Sigmoid colon (tissue), 4 donors: ENCODE data around the gene SMPD4.

Experiments used
- EP300 ChIP-seq, 4 donors: sonication (generic); formaldehyde crosslinking; IDR thresholded peaks; one replicate each; pipeline ENCODE4 v1.6.1; 2017; ENCODE audit warnings: antibody characterized with exemption in 4 of 4
- POLR2A ChIP-seq, 2 donors: fragments of 450-650 bp; IDR thresholded peaks; one replicate each; pipeline ENCODE4 v1.6.1; 2016; ENCODE audit warnings: antibody characterized with exemption in 2 of 2, mild to moderate bottlenecking in 2 of 2, moderate library complexity in 2 of 2
- POLR2AphosphoS5 ChIP-seq, 4 donors: sonication (generic); formaldehyde crosslinking; IDR thresholded peaks; one replicate each; pipeline ENCODE4 v1.6.1; 2017; ENCODE audit warnings: antibody characterized with exemption in 4 of 4
- TF ChIP-seq, protein P1 (sequence below), 4 experiments: fragments of 450-650 bp in 3 of 4; fragments of 200-600 bp in 1 of 4; IDR thresholded peaks; one replicate each; pipeline ENCODE4 v1.5.1; 2016 to 2019; ENCODE audit warnings: antibody characterized with exemption in 4 of 4, mild to moderate bottlenecking in 3 of 4, moderate library complexity in 2 of 4

DNA sequence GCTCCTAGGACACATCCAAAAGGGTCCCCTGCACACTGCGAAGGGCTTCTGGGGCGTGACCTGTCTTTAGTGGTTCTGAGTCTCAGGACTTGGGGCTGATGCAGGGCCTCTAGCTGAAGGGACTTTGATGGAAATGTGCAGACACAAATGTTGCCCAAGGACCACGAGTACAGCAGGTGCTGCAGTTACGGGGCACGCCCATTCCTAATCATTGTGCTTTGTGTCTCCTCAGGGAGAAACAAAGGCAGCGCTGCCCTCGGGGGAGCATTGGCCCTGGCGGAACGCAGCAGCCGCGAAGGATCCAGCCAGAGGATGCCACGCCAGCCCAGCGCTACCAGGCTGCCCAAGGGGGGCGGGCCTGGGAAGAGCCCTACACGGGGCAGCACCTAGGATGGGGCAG lies 8.8 kb upstream of the SMPD4 start:
- no peak for TF ChIP-seq POLR2A (IDR thresholded peaks at IDR 0.05)
- TF ChIP-seq, protein P1, sequence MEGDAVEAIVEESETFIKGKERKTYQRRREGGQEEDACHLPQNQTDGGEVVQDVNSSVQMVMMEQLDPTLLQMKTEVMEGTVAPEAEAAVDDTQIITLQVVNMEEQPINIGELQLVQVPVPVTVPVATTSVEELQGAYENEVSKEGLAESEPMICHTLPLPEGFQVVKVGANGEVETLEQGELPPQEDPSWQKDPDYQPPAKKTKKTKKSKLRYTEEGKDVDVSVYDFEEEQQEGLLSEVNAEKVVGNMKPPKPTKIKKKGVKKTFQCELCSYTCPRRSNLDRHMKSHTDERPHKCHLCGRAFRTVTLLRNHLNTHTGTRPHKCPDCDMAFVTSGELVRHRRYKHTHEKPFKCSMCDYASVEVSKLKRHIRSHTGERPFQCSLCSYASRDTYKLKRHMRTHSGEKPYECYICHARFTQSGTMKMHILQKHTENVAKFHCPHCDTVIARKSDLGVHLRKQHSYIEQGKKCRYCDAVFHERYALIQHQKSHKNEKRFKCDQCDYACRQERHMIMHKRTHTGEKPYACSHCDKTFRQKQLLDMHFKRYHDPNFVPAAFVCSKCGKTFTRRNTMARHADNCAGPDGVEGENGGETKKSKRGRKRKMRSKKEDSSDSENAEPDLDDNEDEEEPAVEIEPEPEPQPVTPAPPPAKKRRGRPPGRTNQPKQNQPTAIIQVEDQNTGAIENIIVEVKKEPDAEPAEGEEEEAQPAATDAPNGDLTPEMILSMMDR (IDR thresholded peaks at IDR 0.05): no peak
- TF ChIP-seq POLR2AphosphoS5 (IDR thresholded peaks at IDR 0.05): no peak
- TF ChIP-seq EP300 (IDR thresholded peaks at IDR 0.05): no peak
